AG10803 (cell line): Measurements from ENCODE around the gene RFX1.

Experiments
- DNase-seq: peaks from one replicate; pipeline ENCODE4 v3.0.0; 2010; ENCODE audit warnings: low read depth
- H3K4me3 ChIP-seq: 2 replicates; pipeline ENCODE4 v1.5.1; 2011; ENCODE audit warnings: mild to moderate bottlenecking, low read length, control low read depth
- CTCF ChIP-seq: conservative IDR thresholded peaks from 2 replicates; pipeline ENCODE4 v1.5.1; 2011; ENCODE audit warnings: mild to moderate bottlenecking, low read length, control low read depth, inconsistent platforms

The RFX1 gene

GRCh38 chr19:13931391-13932148 is 74.5 kb downstream of the RFX1 start:
- no peak for TF ChIP-seq CTCF
- H3K4me3 ChIP-seq = no peak overlapping the region
- DNase-seq = no peak

- TF ChIP-seq CTCF = no peak
- DNase-seq = no peak
Measured at GRCh38 chr19:13930402-13930801, 75.7 kb downstream of the RFX1 start.

GRCh38 chr19:13929956-13930355 is 76.2 kb downstream of the RFX1 start:
- no peak for TF ChIP-seq CTCF
- H3K4me3 ChIP-seq = no peak overlapping the region
- no peak for DNase-seq

More at GRCh38 chr19:13930402-13930801, 75.7 kb downstream of the RFX1 start:
- no peak overlapping the region for H3K4me3 ChIP-seq

GRCh38 chr19:13929340-13929739 is 76.8 kb downstream of the RFX1 start:
- H3K4me3 ChIP-seq = no peak overlapping the region
- no peak for DNase-seq
- no peak for TF ChIP-seq CTCF

GRCh38 chr19:13926715-13927114 is 79.4 kb downstream of the RFX1 start:
- no peak overlapping the region for H3K4me3 ChIP-seq
- TF ChIP-seq CTCF = no peak
- DNase-seq = no peak

GRCh38 chr19:13926010-13926409 is 80.1 kb downstream of the RFX1 start:
- no peak for TF ChIP-seq CTCF
- no peak for DNase-seq
- H3K4me3 ChIP-seq = no peak overlapping the region
